ENCODE measurements around the gene YAP1.

The YAP1 gene

GRCh38 chr11:102201776-102202175 lies 91.5 kb downstream of the YAP1 start:
- Histone ChIP-seq H3K27me3 (ENCODE audit: insufficient read depth, low read length) (no peaks in the 10 kb centered on the region), H3K9ac (ENCODE audit: low read depth, low read length) (no peak overlapping the region), H3K9me3 (ENCODE audit: insufficient read depth, low read depth, low read length) (no peaks in the 10 kb centered on the region), H3K27ac (ENCODE audit: low read depth, low read length) (no peak overlapping the region), H3K4me3 (ENCODE audit: low read length) (no peak overlapping the region), H3K36me3 (ENCODE audit: insufficient read depth, low read length) (peaks cover 9% of the 10 kb centered on the region), H3K4me1 (ENCODE audit: insufficient read depth, low read length) (peaks cover 86% of the 10 kb centered on the region)
- WGBS, result 86% methylated on average over 1 of the region's 2 CpGs

DNA sequence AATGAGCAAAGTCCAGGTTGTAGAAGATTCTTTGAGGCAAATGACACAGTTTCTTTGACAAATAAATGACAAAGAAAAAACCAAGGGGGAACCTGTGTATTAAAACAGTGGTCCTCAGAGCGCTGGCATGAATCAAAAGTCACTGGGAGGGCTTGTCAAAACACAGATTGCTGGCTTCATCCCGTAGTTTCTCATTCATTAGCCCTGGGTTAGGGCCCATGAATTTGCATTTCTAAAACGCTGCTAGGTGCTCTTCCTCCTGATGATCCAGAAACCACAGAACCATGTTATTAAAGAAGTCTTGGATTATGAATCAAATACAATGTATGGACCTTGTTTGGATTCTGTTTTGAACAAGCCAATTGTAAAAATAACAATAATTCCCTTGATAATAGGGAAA lies 92.7 kb downstream of the YAP1 start:
- Histone ChIP-seq H3K27ac (ENCODE audit: low read depth, low read length) (no peak overlapping the region), H3K9ac (ENCODE audit: low read depth, low read length) (no peak overlapping the region), H3K9me3 (ENCODE audit: insufficient read depth, low read depth, low read length) (no peaks in the 10 kb centered on the region), H3K36me3 (ENCODE audit: insufficient read depth, low read length) (peaks cover 14% of the 10 kb centered on the region), H3K4me1 (ENCODE audit: insufficient read depth, low read length) (peaks cover 82% of the 10 kb centered on the region), H3K4me3 (ENCODE audit: low read length) (no peak overlapping the region), H3K27me3 (ENCODE audit: insufficient read depth, low read length) (no peaks in the 10 kb centered on the region)
- 24% methylated on average over 3 of the region's 3 CpGs for WGBS

DNA sequence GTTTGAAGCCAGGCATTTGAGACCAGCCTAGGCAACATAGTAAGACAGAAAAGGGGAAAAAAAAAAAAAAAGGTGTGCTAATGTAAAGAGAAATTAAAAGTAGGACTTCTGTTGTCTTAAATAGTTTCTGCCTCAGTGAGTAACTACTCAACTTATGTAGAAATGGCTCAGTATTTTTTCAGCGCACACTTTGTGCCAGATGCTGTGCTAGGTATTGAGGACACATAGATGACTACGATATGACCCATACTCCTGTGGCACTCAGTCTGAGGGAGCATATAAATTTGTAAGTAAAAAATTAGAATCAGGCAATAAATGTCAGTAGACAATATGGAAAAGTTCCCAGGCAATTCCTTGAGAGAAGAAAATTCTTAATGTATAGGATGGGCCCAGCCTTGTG lies 93.9 kb downstream of the YAP1 start:
- H3K4me3 ChIP-seq (ENCODE audit: low read length), result no peak overlapping the region
- peaks cover 14% of the 10 kb centered on the region for H3K36me3 ChIP-seq (ENCODE audit: insufficient read depth, low read length)
- H3K27me3 ChIP-seq (ENCODE audit: insufficient read depth, low read length), result no peaks in the 10 kb centered on the region
- H3K27ac ChIP-seq (ENCODE audit: low read depth, low read length), result 0 out of 2 replicates have a peak overlapping the region, but pooled peaks have one; percentile 16
- H3K9ac ChIP-seq (ENCODE audit: low read depth, low read length), result no peak overlapping the region
- peaks cover 81% of the 10 kb centered on the region for H3K4me1 ChIP-seq (ENCODE audit: insufficient read depth, low read length)
- H3K9me3 ChIP-seq (ENCODE audit: insufficient read depth, low read depth, low read length), result no peaks in the 10 kb centered on the region
- 50% methylated on average over 2 of the region's 2 CpGs for WGBS

DNA sequence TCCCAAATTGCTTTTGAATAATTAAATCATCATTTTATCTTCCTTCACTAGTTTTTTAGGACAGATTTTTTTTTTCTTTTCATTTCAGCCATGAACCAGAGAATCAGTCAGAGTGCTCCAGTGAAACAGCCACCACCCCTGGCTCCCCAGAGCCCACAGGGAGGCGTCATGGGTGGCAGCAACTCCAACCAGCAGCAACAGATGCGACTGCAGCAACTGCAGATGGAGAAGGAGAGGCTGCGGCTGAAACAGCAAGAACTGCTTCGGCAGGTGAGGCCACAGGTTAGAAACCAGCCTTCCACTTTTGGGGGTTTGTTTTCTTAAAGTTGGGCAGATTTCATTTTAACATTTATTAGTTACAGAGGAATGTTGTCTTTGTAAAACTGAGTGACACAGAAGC lies 95.6 kb downstream of the YAP1 start:
- peaks cover 79% of the 10 kb centered on the region for H3K4me1 ChIP-seq (ENCODE audit: insufficient read depth, low read length)
- WGBS, result 94% methylated on average over 4 of the region's 4 CpGs
- peaks cover 26% of the 10 kb centered on the region for H3K36me3 ChIP-seq (ENCODE audit: insufficient read depth, low read length)
- no peaks in the 10 kb centered on the region for H3K27me3 ChIP-seq (ENCODE audit: insufficient read depth, low read length)
- no peak overlapping the region for H3K4me3 ChIP-seq (ENCODE audit: low read length)
- H3K27ac ChIP-seq (ENCODE audit: low read depth, low read length), result no peak overlapping the region
- H3K9ac ChIP-seq (ENCODE audit: low read depth, low read length), result no peak overlapping the region
- H3K9me3 ChIP-seq (ENCODE audit: insufficient read depth, low read depth, low read length), result no peaks in the 10 kb centered on the region

GRCh38 chr11:102208835-102209234 lies 98.6 kb downstream of the YAP1 start:
- Histone ChIP-seq H3K27me3 (ENCODE audit: insufficient read depth, low read length) (no peaks in the 10 kb centered on the region), H3K4me3 (ENCODE audit: low read length) (peak overlapping the region; percentile 26; the same call in 1 of the 2 replicates), H3K27ac (ENCODE audit: low read depth, low read length) (peak overlapping the region; percentile 88), H3K9me3 (ENCODE audit: insufficient read depth, low read depth, low read length) (no peaks in the 10 kb centered on the region), H3K9ac (ENCODE audit: low read depth, low read length) (no peak overlapping the region), H3K4me1 (ENCODE audit: insufficient read depth, low read length) (peaks cover 51% of the 10 kb centered on the region), H3K36me3 (ENCODE audit: insufficient read depth, low read length) (peaks cover 45% of the 10 kb centered on the region)
- WGBS, result 66% methylated on average over 2 of the region's 2 CpGs

DNA sequence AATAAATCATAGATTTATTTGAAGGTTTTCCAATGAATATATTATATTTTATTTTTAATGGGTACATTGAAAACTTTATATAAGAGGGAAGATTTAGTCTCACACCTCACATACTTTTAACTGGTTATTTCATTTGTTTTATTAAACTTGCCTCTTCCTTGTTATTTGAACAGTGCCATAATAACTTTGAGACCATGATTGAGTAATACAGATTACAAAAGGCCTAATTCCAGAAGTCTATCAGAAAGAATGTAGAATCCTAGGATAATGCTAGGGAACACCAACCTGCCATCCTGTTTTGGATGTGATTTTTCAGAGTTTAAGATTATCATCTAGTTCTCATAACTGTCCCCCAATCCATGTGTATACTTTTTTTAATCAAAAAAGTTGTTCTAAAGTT lies 104.4 kb downstream of the YAP1 start:
- H3K9ac ChIP-seq (ENCODE audit: low read depth, low read length), result no peak overlapping the region
- no peak overlapping the region for H3K4me3 ChIP-seq (ENCODE audit: low read length)
- no peaks in the 10 kb centered on the region for H3K27me3 ChIP-seq (ENCODE audit: insufficient read depth, low read length)
- no peak overlapping the region for H3K27ac ChIP-seq (ENCODE audit: low read depth, low read length)
- peaks cover 84% of the 10 kb centered on the region for H3K36me3 ChIP-seq (ENCODE audit: insufficient read depth, low read length)
- no peaks in the 10 kb centered on the region for H3K9me3 ChIP-seq (ENCODE audit: insufficient read depth, low read depth, low read length)
- H3K4me1 ChIP-seq (ENCODE audit: insufficient read depth, low read length), result peaks cover 9% of the 10 kb centered on the region

GRCh38 chr11:102216433-102217075 lies 106.3 kb downstream of the YAP1 start:
- no peaks in the 10 kb centered on the region for H3K9me3 ChIP-seq (ENCODE audit: insufficient read depth, low read depth, low read length)
- H3K27ac ChIP-seq (ENCODE audit: low read depth, low read length), result no peak overlapping the region
- peaks cover 70% of the 10 kb centered on the region for H3K36me3 ChIP-seq (ENCODE audit: insufficient read depth, low read length)
- H3K4me3 ChIP-seq (ENCODE audit: low read length), result no peak overlapping the region
- H3K9ac ChIP-seq (ENCODE audit: low read depth, low read length), result no peak overlapping the region
- 98% methylated on average over 1 of the region's 2 CpGs for WGBS
- H3K27me3 ChIP-seq (ENCODE audit: insufficient read depth, low read length), result no peaks in the 10 kb centered on the region
- H3K4me1 ChIP-seq (ENCODE audit: insufficient read depth, low read length), result no peaks in the 10 kb centered on the region

DNA sequence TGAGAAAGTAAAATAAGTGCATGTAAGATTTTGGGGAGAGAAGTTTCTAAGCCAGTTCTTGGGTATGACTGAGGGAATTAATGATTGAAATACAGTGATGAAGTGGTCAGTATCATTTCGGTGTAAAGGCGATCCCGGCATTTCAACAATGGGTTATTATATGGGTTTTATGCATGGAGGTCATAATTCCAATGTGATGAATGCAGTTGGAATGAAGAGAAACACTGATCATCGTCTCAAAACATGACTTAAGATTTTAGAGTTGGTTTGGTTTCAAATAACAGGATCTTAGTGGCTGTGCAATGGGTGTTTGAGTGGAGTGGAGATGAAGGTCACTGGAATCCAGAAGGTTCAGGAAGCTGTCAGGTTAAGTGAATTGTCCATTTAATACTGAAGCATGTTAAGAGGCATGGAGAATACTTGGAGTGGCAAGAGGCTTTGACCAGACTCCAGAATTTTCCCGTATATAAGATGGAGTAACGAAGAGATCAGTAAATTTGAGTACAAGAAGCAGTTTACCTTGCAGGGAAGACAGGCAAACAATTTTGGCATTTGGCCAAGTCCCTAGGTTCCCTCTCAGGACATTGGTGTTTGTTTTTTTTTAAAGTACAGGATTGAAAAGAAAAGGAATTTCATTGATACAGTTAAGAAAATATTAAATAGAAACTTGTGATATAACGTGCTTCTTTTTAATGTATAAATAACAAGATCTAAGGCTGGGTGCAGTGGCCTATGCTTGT lies 110.7 kb downstream of the YAP1 start:
- Histone ChIP-seq H3K27ac (ENCODE audit: low read depth, low read length) (no peak overlapping the region), H3K9ac (ENCODE audit: low read depth, low read length) (no peak overlapping the region), H3K27me3 (ENCODE audit: insufficient read depth, low read length) (no peaks in the 10 kb centered on the region), H3K4me1 (ENCODE audit: insufficient read depth, low read length) (peaks cover 4% of the 10 kb centered on the region), H3K4me3 (ENCODE audit: low read length) (no peak overlapping the region), H3K36me3 (ENCODE audit: insufficient read depth, low read length) (peaks cover 69% of the 10 kb centered on the region), H3K9me3 (ENCODE audit: insufficient read depth, low read depth, low read length) (no peaks in the 10 kb centered on the region)
- WGBS, result 97% methylated on average over 7 of the region's 7 CpGs

- peaks cover 57% of the 10 kb centered on the region for H3K36me3 ChIP-seq (ENCODE audit: insufficient read depth, low read length)
- WGBS, result 50% methylated on average over 2 of the region's 2 CpGs
- H3K27me3 ChIP-seq (ENCODE audit: insufficient read depth, low read length), result no peaks in the 10 kb centered on the region
- H3K4me1 ChIP-seq (ENCODE audit: insufficient read depth, low read length), result peaks cover 12% of the 10 kb centered on the region
- no peak overlapping the region for H3K9ac ChIP-seq (ENCODE audit: low read depth, low read length)
- no peaks in the 10 kb centered on the region for H3K9me3 ChIP-seq (ENCODE audit: insufficient read depth, low read depth, low read length)
- no peak overlapping the region for H3K4me3 ChIP-seq (ENCODE audit: low read length)
- H3K27ac ChIP-seq (ENCODE audit: low read depth, low read length), result no peak overlapping the region
Observed at GRCh38 chr11:102223859-102224258, 113.6 kb downstream of the YAP1 start.

DNA sequence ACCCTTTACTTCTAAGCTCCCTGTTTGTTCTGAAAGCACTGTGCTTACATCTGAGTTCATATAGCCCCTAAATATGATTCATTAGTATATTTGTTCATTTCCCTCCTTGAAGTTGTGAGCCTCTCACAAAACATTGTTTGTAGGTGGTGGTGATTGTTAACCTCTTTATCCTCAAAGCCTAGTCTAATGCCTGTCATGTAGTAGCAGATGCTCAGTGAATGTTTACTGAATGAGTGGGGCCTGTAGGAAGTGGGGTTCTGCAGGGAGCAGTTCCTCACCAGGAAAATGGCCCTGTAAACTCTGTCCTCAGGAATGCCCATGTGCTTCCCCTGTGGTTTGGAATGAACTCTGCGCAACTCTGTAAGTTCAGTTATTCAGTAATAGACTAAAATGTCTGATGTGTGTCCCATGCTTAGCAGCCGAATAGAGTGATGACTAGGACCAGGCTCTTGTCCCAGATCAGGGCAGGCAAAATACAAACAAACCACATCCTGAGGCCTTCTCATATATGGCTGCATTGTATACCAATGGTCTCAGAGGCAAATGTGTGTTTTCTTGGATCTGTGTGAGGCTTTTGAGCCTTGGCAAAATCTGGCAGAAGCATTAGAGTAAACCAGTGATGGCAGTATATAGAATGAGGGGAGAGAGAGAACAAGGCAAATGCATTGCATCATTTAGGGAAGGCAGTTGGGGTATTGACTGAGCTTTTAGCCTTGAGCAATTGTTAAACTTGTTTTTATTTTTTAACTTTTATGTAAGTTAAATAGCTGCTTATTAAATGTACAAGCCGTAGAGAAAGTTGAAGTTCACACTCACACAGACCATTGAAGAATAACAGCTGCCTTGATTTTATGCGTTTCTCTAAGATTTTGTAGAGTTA lies 115.7 kb downstream of the YAP1 start:
- H3K27ac ChIP-seq (ENCODE audit: low read depth, low read length), result peak overlapping the region; percentile 32; the same call in 1 of the 2 replicates
- WGBS, result 91% methylated on average over 4 of the region's 4 CpGs

More for the DNA sequence above, 115.7 kb downstream of the YAP1 start:
- H3K9me3 ChIP-seq (ENCODE audit: insufficient read depth, low read depth, low read length), result no peaks in the 10 kb centered on the region
- H3K36me3 ChIP-seq (ENCODE audit: insufficient read depth, low read length), result peaks cover 68% of the 10 kb centered on the region
- H3K4me1 ChIP-seq (ENCODE audit: insufficient read depth, low read length), result peaks cover 14% of the 10 kb centered on the region
- no peak overlapping the region for H3K4me3 ChIP-seq (ENCODE audit: low read length)
- H3K9ac ChIP-seq (ENCODE audit: low read depth, low read length), result no peak overlapping the region; the same call in 1 of the 2 replicates
- H3K27me3 ChIP-seq (ENCODE audit: insufficient read depth, low read length), result no peaks in the 10 kb centered on the region

Data from HUES64 (cell line).